Measurements from ENCODE around the gene KPNB1.

KPNB1 gene

DNA sequence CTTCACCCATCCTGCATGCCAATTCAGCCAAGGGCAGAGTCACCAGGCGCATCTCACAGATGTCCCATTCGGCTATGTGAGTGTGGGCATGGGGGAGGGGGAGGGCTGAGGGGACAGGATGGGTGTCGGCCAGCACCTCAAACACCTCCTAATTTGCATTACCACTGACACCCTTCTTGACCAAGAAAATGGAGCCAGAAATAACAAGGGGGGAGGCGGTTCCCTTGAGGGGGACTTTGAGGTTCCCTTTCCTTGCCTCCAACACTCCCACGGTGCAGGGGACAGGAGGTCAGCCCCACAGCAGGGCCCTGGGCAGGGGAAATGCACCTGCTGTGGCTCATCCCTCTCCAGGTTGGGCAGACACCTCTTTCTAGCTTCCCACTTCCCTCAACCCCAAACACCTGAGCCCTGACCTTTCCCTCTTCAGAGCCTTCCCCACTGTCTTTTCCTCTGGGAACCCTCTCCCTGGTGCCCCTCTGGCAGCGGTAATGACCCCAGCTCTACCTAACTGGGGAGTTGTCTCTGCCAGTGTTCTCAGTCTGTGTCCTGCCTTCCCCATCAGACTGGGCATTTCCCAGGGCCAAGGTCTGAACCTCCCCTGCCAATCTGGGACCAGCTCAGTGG, 65.2 kb downstream of the KPNB1 start:
- DNase-seq (ENCODE audit: extremely low read depth, low read depth), result no peak

DNA sequence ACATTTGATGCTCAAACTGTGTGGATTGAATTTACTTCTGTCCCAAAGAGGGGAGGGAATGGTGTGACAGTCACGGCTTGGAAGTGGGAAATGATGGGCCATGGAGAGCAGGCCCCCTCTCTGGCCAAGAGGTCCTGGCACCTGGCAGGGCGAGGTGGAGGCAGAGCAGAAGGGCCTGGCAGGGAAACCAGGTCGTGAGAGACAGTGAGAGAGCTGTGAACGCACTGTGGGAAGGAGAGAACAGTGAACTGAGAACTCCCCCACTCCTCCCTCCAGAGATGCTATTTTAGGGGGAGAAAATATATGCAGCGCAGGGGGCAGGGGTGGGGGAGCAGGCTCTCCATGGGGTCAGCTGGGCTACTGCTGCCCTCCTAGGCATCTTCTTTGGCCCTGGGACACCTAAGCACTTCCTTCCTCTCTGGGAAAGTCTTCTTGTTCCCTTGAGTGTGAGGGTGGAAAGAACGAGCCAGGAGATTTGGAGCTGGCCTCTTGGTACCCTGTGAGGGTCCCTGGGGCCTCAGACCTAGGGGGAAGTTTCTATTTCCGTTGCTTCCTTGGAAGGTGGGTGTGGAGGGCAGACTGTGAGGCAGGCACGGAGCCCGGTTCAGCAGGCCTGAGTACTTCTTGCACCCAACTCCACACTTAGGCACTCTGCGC, 66.1 kb downstream of the KPNB1 start:
- TF ChIP-seq, protein P1, sequence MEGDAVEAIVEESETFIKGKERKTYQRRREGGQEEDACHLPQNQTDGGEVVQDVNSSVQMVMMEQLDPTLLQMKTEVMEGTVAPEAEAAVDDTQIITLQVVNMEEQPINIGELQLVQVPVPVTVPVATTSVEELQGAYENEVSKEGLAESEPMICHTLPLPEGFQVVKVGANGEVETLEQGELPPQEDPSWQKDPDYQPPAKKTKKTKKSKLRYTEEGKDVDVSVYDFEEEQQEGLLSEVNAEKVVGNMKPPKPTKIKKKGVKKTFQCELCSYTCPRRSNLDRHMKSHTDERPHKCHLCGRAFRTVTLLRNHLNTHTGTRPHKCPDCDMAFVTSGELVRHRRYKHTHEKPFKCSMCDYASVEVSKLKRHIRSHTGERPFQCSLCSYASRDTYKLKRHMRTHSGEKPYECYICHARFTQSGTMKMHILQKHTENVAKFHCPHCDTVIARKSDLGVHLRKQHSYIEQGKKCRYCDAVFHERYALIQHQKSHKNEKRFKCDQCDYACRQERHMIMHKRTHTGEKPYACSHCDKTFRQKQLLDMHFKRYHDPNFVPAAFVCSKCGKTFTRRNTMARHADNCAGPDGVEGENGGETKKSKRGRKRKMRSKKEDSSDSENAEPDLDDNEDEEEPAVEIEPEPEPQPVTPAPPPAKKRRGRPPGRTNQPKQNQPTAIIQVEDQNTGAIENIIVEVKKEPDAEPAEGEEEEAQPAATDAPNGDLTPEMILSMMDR (IDR thresholded peaks at IDR 0.05; ENCODE audit: low read depth, low read length), result no peak
- DNase-seq (ENCODE audit: extremely low read depth, low read depth), result no peak

More for the DNA sequence above, 65.2 kb downstream of the KPNB1 start:
- TF ChIP-seq, protein P1 (IDR thresholded peaks at IDR 0.05; ENCODE audit: low read depth, low read length), result no peak

DNA sequence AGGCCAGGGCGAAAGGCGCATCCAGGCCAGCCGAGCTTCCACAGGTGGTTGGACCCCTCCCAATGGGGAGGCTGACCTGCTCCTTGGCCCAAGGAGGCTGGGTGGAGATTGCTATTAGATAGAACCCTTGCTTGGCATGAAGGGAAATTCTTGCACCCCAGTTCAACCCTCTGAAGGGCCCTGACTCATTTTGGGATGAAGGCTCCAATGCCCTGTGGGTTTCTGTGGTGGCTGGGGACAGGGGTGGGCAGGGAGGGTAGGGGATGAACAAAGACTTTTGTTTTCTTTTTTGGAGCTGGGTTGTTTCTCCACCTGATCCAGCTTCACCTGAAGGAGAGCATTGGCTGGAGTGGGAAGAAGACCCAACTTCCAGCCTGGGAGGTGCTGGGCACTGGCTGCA, 66.7 kb downstream of the KPNB1 start:
- DNase-seq (ENCODE audit: extremely low read depth, low read depth), result no peak
- TF ChIP-seq, protein P1 (IDR thresholded peaks at IDR 0.05; ENCODE audit: low read depth, low read length), result no peak

DNA sequence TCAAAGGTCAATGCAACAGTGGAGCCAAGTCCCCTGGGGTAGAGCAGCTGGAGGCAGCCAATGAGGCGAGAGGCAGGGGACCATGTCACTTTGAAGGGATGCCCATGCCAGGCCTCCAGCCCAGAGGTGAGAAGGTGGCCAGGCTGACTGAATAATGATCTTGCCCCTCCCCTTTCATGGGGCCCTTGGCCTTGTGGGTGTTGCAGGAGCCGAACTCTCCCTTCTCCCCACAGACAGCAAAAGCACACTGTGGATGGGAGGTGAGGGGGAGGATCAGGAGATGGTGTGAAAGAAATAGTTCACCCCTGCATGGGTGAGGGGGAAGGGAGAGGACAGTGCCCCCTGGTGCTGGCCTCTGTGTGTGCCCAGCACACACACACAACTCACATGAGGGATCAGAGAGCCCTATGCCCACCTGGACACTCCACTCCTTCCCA, 67.6 kb downstream of the KPNB1 start:
- DNase-seq (ENCODE audit: extremely low read depth, low read depth), result no peak
- TF ChIP-seq, protein P1 (IDR thresholded peaks at IDR 0.05; ENCODE audit: low read depth, low read length), result peak; percentile 30

DNA sequence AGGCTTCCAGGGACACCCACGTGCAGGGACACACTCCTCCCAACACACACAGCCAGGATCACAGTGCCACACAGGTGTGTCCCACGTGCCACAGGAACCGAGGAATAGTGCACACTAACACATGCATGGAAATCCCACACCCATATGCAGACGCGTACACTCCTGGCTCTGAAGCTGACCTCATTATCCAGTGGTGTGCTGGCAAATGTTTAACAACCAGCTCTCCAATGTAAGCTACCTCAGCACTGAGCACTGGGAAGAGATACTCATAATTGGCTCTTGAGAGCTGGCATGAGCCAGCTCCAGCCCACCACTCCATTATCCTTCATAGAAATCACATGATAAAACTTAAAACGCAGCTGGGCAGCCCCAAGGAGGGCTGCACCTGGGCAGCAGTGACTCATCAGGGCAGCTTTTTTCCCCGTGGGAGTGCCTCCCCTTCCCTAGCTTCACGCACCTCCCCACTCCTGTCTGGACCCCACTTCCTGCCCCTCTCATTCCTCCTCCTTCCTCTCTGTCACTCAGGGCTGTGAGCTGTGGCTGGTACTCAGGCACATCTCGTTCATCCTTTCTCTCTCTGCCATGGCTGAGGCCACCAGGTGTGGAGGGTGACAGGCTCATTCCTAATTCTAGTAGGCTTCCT, 68.4 kb downstream of the KPNB1 start:
- TF ChIP-seq, protein P1 (IDR thresholded peaks at IDR 0.05; ENCODE audit: low read depth, low read length), result no peak
- DNase-seq (ENCODE audit: extremely low read depth, low read depth), result no peak

DNA sequence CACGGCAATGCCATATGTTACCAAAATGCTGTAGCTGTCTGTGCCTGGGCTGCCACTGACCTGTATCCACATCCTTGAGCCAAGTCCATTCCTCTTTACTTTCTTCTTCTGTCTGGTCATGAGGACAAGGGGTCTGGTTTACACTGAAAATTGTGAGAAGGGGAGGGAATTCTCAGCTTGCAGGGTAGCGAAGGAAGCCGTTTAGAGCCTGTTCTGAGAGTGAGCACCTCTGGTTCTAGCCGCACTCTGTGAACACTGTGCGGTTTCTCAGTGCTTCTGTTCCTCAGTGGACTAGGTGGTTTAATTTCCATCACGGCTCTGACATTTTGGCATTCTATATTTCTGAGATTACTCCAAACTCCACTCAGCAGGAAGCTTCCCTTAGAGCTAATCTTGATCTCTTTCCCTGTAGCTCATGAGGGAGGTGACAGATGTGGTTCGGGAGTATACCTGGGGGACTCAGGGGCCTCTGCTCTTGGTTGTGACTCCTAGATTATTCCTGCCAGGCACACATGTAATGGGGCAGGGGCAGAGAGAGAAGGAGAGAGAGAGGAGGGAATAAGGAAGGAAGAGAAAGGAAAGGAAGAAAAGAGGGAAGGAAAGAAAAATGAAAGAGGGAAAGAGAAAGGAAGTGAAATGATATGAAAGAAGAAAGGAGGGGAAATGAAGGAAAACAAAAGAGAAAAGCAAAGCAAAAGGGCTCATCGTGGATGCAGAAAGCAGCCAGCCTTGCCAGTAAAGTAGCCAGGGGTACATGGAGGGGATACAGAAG, 69.1 kb downstream of the KPNB1 start:
- TF ChIP-seq, protein P1 (IDR thresholded peaks at IDR 0.05; ENCODE audit: low read depth, low read length), result no peak
- no peak for DNase-seq (ENCODE audit: extremely low read depth, low read depth)

All from AG09319 (cell line).